Stromal cell of bone marrow (primary cell): ENCODE data around the gene JAML.
"Not testable (repeated sequence)": the region's sequence is repeated elsewhere in the genome, so short reads cannot be mapped to it uniquely, and the experiment has no call there.

Experiments
- DNase-seq: peaks from one replicate; pipeline ENCODE4 v3.0.0-alpha.2; 2012; ENCODE audit warnings: low read depth

The JAML gene

GRCh38 chr11:118193910-118194566 is 30.8 kb downstream of the JAML start:
- no peak for DNase-seq

GRCh38 chr11:118192817-118193216 is 32.0 kb downstream of the JAML start:
- not testable (repeated sequence) for DNase-seq

GRCh38 chr11:118190942-118191506 is 33.8 kb downstream of the JAML start:
- DNase-seq: not testable (repeated sequence)

GRCh38 chr11:118186346-118187107 is 38.3 kb downstream of the JAML start:
- DNase-seq: no peak

- DNase-seq: no peak
Observed at GRCh38 chr11:118184784-118185579, 39.8 kb downstream of the JAML start.

- DNase-seq: not testable (repeated sequence)
Observed at GRCh38 chr11:118183691-118184090, 41.1 kb downstream of the JAML start.

- DNase-seq: peak; percentile 17
Observed at GRCh38 chr11:118180300-118180703, 44.5 kb downstream of the JAML start.

- no peak for DNase-seq
Observed at GRCh38 chr11:118176778-118177134, 48.1 kb downstream of the JAML start.

GRCh38 chr11:118175993-118176777 is 48.6 kb downstream of the JAML start, which contains the start of gene SCN2B:
Gene SCN2B (minus strand): TSS chr11:118176639. CDS start chr11:118176431, 208 bp downstream.
- no peak for DNase-seq

- DNase-seq: no peak
Observed at GRCh38 chr11:118175031-118175992, 49.5 kb downstream of the JAML start.

GRCh38 chr11:118174006-118174567 is 50.7 kb downstream of the JAML start:
- DNase-seq: no peak

GRCh38 chr11:118172356-118172755 is 52.5 kb downstream of the JAML start:
- no peak for DNase-seq

- DNase-seq: peak; percentile 25
Observed at GRCh38 chr11:118171269-118172062, 53.3 kb downstream of the JAML start.

GRCh38 chr11:118170882-118171268 is 53.9 kb downstream of the JAML start:
- DNase-seq: no peak

GRCh38 chr11:118170231-118170630 is 54.6 kb downstream of the JAML start:
- no peak for DNase-seq

GRCh38 chr11:118169300-118170140 is 55.3 kb downstream of the JAML start:
- DNase-seq: no peak

- no peak for DNase-seq
Observed at GRCh38 chr11:118168751-118169150, 56.1 kb downstream of the JAML start.

GRCh38 chr11:118168316-118168715 is 56.5 kb downstream of the JAML start:
- DNase-seq: no peak
